Epidermal melanocyte (primary cell): Measurements from ENCODE around the gene ME1.
"Not testable (repeated sequence)": the region's sequence is repeated elsewhere in the genome, so short reads cannot be mapped to it uniquely, and the experiment has no call there.

Experiments used
- DNase-seq: peaks from one replicate; pipeline ENCODE4 v3.0.0; 2011; ENCODE audit warnings: low spot score; ENCODE audit not compliant: insufficient read length

Gene ME1

GRCh38 chr6:83354747-83355146, 76.1 kb downstream of the ME1 start:
- DNase-seq, result no peak

GRCh38 chr6:83352424-83353061, 78.3 kb downstream of the ME1 start:
- DNase-seq, result no peak

GRCh38 chr6:83343121-83343520, 87.7 kb downstream of the ME1 start:
- DNase-seq, result no peak

DNA sequence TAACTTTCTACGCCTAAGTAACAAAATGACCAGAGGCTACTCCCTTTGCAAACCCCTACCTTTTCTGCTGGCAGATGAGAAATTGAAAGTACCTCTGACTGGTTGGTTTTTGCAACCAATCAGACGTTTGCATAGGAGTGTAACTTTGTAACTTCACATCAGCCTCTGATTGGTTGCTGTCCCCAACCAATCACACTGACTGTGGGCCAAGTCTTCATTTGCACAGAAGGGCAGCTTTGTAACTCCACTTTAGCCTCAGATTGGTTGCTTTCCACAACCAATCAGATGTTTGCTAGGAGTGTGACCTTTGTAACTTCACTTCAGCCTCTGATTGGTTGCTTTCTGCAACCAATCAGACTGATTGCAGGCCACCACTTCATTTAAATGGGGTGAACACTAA, 89.1 kb downstream of the ME1 start:
- no peak for DNase-seq

DNA sequence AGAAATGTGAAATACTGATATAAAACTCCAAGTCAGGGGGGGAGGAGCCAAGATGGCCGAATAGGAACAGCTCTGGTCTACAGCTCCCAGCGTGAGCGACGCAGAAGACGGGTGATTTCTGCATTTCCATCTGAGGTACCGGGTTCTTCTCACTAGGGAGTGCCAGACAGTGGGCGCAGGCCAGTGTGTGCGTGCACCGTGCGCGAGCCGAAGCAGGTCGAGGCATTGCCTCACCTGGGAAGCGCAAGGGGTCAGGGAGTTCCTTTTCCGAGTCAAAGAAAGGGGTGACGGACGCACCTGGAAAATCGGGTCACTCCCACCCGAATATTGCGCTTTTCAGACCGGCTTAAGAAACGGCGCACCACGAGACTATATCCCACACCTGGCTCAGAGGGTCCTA, 96.9 kb downstream of the ME1 start:
- not testable (repeated sequence) for DNase-seq

DNA sequence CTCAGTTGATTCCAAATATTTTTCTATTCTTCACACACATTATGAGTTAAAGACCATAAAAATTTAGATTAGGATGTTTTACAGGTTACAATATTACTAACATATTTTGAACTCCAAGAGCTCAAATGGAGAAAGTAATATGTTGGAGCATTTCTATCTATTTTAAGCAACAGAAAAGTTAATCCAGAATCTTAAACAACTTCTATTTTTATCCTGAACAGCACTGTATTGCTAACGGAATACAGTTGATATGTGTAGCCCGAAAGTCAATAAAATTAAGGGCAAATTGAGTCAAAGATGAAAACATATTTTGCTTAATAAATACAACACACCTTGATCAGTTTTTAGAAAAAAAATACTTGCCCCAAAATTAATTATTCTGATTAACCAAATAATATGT, 97.4 kb downstream of the ME1 start:
- no peak for DNase-seq

DNA sequence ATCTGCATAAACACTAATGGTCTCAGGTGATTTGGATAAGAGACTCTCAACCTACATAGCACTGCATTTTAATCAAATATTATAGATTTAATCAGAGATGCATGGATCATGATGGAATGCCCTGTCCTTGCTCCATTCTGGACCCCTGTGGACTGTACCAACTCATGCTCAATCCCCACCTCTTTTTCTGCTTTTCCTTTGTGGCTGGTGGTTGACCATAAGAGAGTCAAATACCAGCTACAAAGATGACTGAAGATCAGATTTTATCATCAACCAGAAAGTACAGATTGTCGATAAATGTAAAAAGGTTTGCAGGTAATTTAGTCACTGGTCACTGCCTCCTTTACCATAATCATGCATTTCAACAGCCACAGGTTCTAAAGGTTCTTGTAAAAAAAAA, 116.2 kb downstream of the ME1 start:
- DNase-seq, result no peak

DNA sequence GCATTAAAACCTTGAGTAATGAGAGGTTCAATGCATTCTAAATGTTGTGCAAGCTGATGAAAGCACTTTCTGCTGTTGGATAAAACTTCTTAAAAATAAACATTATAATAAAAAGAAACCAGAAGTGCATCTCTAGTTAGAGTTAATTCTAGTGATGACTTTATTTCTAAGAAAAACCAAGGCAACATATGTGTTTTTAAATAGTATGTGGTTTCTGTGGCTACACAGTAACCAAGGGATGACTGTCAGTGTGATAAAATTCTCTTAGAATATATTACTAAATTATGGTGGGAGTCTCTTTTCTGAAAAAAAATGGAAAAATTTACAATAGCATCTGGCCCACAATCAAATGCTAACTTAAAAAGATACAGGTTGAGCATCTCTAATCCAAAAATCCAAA, 117.0 kb downstream of the ME1 start:
- DNase-seq, result no peak

GRCh38 chr6:83311231-83311630, 119.6 kb downstream of the ME1 start:
- no peak for DNase-seq

DNA sequence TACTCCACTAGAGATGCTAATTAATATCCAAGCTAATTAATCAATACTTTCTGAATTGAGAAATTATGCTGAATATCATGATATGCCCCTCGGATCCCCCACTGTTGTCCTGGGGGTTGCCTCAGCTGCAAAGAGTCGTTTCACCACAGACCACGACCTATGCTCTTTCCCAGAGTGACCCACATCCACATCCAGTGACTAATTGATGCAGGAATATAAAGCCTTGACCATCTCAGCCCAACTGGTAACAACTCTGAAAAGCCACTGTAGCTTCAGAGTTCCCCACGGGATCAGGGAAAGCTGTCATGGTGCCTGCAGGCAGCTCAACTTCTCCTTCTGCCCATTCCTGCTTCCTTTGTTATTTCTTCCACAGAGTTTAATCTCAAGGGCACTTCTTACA, 120.8 kb downstream of the ME1 start:
- DNase-seq, result no peak

- DNase-seq, result no peak
Observed at GRCh38 chr6:83309344-83309743, 121.5 kb downstream of the ME1 start.

GRCh38 chr6:83308833-83309232, 122.0 kb downstream of the ME1 start:
- no peak for DNase-seq

DNA sequence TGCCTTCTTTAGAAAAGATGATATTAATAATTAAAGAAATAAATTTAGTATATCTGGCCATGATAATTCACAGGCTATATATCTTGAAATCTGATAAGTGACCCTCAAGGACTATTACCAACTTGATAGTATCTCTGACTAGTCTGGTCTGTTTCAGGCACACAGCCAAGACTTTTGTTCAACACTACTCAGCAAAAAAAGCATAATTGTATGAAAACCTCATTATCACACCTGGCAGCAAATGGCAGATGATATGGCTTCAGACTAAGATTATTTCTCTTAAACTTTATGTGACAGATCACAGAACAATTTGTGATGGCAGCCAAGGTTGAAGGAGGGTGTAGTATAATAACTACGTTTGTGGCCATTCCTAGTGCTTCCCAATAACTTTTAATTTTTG, 123.0 kb downstream of the ME1 start:
- DNase-seq, result no peak

DNA sequence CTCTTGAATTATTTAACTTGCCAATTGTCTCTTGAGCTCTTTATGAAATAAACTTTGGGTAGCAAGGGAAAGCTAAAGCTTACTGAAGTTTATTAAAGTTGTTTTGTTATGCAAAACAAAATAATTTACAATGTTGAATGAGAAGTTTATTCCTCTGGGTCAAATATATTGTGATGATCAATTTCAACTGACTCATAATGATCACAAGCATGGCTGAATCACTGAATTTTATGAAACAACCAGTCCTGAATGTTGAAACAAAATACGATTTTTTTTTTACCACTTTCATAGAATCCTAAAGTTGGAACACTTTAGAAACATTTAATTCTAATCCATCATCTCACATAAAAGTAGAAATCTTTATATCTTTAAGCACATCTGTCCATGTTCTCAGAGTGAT, 127.4 kb downstream of the ME1 start:
- no peak for DNase-seq

GRCh38 chr6:83294676-83295075, 136.2 kb downstream of the ME1 start:
- DNase-seq, result no peak

DNA sequence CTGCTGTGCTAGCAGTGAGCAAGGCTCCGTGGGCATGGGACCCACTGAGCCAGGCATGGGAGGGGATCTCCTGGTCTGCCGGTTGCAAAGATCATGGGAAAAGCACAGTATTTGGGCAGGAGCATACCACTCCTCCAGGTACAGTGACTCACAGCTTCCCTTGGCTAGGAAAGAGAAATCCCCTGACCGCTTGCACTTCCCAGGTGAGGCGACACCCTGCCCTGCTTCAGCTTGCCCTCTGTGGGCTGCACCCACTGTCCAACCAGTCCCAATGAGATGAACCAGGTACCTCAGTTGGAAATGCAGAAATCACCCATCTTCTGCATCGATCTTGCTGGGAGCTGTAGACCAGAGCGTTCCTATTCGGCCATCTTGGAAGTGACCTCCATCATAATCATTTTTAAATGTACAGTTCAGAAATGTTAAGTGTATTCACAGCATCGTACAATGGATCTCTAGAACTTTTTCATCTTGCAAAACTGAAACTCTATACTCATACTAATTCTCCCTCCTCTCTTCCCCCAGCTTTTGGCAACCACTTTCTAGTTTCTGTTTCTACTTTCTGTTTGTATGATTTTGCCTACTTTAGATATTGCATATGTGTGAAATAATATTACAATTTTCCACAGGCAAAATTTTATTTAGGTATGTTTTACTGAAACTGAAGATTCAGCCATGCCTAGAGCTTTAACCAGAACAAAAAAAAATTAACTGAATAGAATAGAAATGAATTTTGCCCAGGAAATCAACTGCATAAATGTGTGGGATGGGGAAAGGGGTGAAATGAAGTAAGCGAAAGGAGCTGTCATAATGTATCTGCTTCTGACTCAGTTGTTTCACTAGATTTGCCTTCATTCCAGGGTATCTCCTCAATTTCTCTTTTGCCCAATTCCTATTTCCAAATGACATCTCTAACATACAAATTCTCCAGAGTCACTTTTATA, 137.7 kb downstream of the ME1 start:
- no peak for DNase-seq

GRCh38 chr6:83287298-83287697, 143.6 kb downstream of the ME1 start:
- DNase-seq, result not testable (repeated sequence)

DNA sequence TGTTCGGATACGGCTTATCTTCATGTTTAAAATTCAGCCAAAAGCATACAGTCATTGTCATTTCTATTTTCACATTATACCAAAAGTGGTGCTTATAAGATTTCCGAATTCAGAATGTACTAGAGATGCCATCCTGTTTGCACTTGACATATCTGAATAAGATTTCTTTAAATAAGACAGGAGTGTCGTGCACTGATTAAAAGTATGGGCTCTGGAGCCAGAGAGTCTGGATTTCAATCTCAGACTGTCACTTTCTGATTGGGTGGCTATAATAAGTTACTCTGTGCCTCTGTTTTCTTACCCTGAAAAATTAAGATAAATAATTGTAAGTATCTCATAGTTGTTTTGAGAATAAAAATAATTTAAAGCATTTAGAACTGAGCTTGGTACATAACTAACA, 144.9 kb downstream of the ME1 start:
- DNase-seq, result no peak

- no peak for DNase-seq
Observed at GRCh38 chr6:83273596-83273995, 157.3 kb downstream of the ME1 start.

DNA sequence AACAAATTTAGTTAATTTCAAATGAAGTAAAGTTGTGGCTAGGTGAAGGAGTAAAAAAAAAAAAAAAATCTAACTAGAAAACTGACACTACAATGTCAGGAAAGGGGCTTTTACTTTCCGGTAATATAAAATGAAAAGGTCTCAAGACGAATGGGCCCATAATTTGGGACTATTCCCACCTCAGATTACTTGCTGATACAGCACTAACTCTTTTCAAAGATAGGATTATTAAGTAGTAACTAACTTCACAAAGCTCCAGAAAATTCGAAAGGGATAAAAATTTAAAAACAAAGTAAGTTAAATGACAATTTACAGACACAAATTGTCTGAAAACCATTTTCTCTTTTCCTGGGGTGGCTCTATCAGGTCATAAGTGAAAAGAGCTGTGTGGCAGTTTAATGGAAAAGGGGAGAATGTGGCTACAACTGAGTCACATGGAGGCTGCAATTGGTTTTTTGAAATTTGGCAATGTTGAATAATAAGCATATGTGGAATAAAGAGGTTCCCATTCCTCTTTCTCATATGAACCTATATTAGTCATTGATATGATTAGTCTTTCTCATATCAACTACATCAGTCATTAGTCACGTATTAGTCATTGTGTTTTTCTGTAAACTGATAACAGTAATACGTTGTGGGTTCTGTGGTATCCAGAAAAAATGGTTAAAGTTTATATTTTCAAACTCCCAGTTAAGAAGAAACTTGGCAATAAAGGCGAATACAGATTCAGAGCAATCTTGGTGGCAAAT, 159.7 kb downstream of the ME1 start:
- DNase-seq, result no peak

GRCh38 chr6:83265384-83265783, 165.5 kb downstream of the ME1 start:
- no peak for DNase-seq

DNA sequence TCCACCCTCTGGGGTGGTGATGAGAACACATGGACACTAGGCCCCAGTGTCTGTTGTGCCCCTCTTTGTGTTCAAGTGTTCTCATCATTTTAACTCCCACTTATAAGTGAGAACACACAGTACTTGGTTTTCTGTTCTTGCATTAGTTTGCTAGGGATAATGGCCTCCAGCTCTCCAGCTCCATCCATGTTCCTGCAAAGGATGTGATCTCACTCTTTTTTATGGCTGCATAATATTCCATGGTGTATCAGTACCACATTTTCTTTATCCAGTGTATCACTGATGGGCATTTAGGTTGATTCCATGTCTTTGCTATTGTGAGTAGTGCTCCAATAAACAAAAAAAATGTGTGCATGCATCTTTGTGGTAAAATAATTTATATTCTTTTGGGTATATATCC, 170.3 kb downstream of the ME1 start:
- DNase-seq, result no peak
